ENCODE results near the gene SELE.

SELE gene

GRCh38 chr1:169733924-169734323 lies at the start of gene SELE:
Gene SELE (minus strand): TSS chr1:169734079. CDS start chr1:169733612, 467 bp downstream.
- TF ChIP-seq CTCF (IDR thresholded peaks at IDR 0.05) = no peak

- no peak for TF ChIP-seq CTCF (IDR thresholded peaks at IDR 0.05)
Observed at GRCh38 chr1:169782596-169782995, 48.7 kb upstream of the SELE start.

GRCh38 chr1:169779970-169780369 lies 46.1 kb upstream of the SELE start:
- TF ChIP-seq CTCF (IDR thresholded peaks at IDR 0.05) = no peak

GRCh38 chr1:169779150-169779549 lies 45.3 kb upstream of the SELE start:
- TF ChIP-seq CTCF (IDR thresholded peaks at IDR 0.05) = no peak

- TF ChIP-seq CTCF (IDR thresholded peaks at IDR 0.05) = no peak
Observed at GRCh38 chr1:169776440-169776839, 42.6 kb upstream of the SELE start.

- no peak for TF ChIP-seq CTCF (IDR thresholded peaks at IDR 0.05)
Observed at GRCh38 chr1:169768161-169768560, 34.3 kb upstream of the SELE start.

- TF ChIP-seq CTCF (IDR thresholded peaks at IDR 0.05) = no peak
Observed at GRCh38 chr1:169765580-169766331, 31.9 kb upstream of the SELE start.

- TF ChIP-seq CTCF (IDR thresholded peaks at IDR 0.05) = no peak
Observed at GRCh38 chr1:169764919-169765318, 31.0 kb upstream of the SELE start.

Data from LNCAP (cell line).